GM19467 (cell line): ENCODE results near the gene CD300H.

Source experiments
- ATAC-seq: cut with Tn5 transposase; IDR thresholded peaks from one replicate; pipeline ENCODE4 v1.9.1; 2021; ENCODE audit warnings: mild to moderate bottlenecking, moderate library complexity; ENCODE audit not compliant: unreplicated experiment

CD300H gene

GRCh38 chr17:74567397-74567796, at the start of gene CD300H:
CD300H (minus strand) TSS chr17:74567509.
- no peak for ATAC-seq

GRCh38 chr17:74616696-74617095, 49.4 kb upstream of the CD300H start:
- ATAC-seq, result no peak

- no peak for ATAC-seq
Observed at GRCh38 chr17:74612046-74612445, 44.7 kb upstream of the CD300H start.

GRCh38 chr17:74610108-74610507, 42.8 kb upstream of the CD300H start:
- no peak for ATAC-seq

DNA sequence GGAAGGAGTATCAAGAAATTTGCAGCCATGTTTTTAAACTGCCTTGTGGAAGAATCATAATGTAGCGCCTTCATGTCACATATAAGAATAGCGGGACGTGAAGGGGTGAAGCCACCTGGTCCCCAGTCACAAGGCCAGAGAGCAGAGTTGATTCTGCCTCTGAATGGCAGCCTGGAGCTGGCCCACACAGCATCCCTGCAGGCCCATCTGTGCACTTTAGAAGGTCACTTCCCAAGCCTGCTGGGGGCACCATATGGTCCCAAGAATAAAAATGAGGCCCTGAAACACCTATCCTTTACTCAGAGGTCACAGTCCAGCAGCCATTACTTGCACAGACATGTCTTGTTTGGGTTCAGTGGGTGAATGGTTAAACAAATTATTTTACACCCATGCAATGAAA, 41.2 kb upstream of the CD300H start:
- ATAC-seq, result no peak

DNA sequence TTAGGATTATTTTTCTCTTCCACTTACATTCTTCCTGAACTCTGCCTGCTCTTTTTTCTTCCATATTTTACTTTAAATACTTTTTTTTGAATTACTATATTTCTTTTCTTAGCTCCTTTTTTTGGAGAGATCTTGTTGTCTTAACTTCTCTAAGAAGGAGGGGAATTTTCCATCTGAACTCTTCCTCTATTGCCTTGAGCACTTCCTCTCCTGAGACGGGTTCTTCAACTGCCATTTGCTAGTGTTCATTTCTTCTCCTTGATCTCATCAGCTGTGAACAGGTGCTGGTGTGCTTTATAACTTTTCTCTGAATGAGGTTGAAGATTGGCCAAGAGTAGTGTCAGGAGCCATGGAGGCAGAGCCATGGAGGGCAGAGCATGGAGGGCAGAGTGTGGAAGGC, 39.9 kb upstream of the CD300H start:
- ATAC-seq, result no peak

DNA sequence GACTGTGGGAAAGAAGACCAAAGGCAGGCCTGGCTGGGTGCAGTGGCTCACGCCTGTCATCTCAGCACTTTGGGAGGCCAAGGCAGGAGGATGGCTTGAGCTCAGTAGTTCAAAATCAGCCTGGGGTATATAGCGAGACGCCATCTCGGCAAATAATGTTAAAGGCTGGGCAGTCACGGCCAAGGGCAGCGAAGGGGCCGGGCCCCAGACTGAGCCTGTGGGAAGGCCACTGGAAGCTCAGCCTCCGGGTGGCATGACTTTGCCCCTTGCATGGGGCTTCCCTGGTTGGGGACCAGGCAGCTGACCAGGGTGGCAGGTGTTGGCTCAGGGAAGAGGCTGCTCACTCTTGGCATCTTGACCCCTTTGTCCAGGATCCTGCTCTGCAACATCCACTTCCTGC, 38.7 kb upstream of the CD300H start:
- ATAC-seq, result no peak

DNA sequence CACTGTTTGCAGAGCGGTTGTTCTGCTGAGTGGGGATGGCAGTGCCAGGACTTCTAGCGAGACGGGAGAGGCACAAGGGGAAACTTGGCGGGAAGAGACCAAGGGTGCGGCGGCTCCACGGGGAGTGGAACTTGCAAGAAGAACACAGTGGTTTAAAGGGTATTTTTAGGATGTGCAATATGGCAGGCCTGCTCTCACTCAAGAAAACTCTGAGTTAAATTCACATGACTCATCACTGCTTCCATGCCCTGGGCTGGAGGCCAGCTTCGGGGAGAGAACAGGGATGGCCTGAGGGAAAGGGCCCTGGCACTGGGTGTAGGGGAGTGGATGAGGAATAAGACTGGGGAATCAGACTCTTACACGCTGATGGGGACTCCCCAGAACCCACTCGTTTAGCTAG, 38.1 kb upstream of the CD300H start:
- ATAC-seq, result no peak

GRCh38 chr17:74604761-74605160, 37.5 kb upstream of the CD300H start:
- ATAC-seq, result no peak

GRCh38 chr17:74604200-74604599, 36.9 kb upstream of the CD300H start:
- no peak for ATAC-seq

DNA sequence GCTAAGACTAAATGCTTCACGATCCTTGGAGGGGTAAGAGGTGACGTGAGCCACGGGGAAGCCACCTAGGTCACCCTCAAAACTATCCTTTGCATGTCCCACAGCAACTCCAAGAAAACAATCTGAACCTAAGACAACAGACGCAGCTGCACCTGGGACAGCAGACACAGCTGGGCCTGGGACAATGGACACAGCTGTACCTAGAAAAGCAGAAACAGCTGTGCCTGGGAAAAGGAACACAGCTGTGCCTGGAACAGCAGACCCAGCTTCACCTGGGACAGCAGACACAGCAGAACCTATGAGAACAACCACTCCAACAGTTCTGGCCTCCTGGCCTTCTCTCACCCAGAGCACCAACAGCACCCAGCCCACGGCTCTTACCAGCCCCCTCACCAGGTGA, 36.4 kb upstream of the CD300H start:
- ATAC-seq, result no peak

- ATAC-seq, result no peak
Observed at GRCh38 chr17:74603037-74603635, 35.8 kb upstream of the CD300H start.

DNA sequence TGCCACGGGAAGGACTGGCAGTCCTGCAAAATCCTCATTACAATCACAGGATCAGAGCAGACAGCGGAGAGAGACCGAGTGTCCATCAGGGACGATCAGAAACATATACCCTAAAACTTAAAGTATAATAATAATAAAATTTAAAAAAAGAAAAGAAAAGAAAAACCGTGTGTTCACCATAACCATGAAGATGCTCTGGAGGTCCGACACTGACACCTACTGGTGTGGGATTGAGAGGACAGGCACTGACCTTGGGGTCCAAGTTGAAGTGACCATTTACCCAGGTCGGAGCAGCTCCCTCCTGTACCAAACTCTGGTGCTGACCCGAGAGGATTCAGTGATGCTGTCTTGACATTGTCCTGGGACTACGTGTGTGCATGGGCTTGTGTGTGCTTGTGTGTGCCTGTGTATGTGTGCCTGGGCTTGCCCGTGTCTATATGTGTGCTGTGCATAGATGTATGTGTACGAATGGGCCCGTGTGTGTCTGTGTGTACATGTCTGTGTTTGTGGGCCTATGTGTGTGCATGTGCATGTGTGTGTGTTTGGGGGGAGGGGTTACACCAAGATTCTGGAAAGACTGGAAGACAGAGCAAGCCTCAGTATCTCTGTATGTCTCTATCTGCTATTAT, 34.7 kb upstream of the CD300H start:
- no peak for ATAC-seq

DNA sequence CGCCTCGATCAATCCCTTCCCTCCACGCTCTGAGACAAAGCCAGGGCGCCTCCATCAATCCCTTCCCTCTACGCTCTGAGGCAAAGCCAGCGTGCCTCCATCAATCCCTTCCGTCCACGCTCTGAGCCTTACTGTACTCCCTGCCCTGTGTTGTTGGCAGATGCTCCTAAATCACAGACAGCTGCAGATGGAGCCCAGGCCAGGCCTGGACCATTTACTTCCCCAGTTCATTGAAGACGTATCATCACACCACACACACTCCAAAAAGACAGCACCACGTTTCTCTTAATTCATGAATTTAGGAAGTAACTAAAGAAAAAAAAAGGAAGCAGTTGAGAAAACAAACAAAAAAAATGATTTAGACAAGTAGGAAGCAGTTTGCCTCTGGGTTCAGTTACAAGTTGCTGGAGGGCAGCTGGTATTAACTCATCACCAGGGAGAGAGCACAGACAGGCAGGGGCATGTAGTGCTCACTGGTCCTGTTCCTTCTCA, 32.2 kb upstream of the CD300H start:
- no peak for ATAC-seq

DNA sequence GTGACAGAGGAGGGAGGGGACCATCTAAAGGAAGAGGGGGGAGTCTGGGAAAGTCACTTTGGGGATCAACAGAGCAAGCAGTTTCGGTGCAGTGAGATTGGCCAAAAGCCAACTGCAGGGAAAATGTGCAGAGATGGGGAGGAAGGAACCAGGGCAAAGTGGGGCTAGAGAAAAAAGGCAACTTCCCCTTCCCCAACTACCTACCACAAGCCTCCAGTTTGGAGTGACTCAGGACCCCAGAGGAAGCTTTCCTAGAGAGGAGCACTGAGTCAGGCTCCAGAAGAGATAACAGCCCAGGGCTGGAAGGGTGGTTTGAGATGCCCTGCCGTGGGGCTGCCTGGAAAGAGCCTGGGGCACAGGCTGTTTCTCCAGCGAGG, 31.7 kb upstream of the CD300H start:
- ATAC-seq, result no peak

DNA sequence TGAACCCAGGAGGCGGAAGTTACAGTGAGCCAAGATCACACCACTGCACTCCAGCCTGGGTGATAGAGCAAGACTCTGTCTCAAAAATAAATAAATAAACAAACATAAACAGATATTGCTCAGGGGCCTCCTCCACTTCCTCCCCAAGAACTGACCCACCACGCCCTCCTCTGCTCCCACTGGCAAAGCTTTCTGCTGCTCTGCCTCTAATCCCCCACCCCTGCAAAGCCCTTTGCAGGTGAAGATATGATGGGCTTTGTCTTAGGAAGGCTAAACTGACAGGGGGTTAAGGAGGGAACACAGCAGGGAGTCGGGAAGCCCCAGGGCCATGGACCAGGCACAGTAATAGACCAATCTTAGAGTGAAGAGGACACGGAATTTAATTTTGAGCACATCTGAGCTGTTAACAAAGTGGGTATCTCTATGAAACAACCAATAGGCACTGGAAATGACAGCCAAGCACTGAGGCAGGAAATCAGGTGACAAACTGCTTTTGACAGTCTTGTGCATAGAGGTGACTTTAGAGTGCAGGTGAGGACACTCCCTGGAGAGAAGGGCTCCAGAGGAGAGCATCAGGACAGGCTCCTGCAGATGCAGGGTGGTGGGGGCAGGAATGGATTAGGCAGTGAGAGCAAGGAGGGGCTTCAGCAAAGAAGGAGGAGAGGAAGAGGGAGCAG, 31.2 kb upstream of the CD300H start:
- no peak for ATAC-seq

- no peak for ATAC-seq
Observed at GRCh38 chr17:74597069-74597790, 29.9 kb upstream of the CD300H start.

GRCh38 chr17:74595037-74595750, 27.9 kb upstream of the CD300H start:
- ATAC-seq, result no peak

GRCh38 chr17:74592087-74592990, 25.0 kb upstream of the CD300H start, which contains the start of gene CD300LD:
CD300LD (minus strand) TSS chr17:74592283; CDS start chr17:74592202, 81 bp downstream.
- no peak for ATAC-seq

DNA sequence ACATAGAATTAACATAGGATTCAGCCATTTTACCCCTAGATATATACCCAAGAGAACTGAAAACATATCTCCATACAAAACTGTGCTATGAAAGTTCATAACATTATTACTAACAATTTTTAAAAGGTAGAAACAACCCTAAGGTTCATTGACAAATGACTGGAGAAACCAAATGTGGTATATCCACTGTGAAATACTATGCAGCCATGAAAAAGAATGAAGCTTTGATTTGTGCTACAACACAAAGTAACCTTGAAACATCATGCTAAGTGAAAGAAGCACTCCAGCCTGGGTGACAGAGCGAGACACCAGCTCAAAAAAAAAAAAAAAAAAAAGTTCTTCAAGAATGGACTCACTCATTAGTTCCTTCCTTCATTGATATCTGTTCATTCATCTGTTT, 24.2 kb upstream of the CD300H start:
- ATAC-seq, result no peak
